ENCODE data around the gene NOL3.

NOL3 gene

DNA sequence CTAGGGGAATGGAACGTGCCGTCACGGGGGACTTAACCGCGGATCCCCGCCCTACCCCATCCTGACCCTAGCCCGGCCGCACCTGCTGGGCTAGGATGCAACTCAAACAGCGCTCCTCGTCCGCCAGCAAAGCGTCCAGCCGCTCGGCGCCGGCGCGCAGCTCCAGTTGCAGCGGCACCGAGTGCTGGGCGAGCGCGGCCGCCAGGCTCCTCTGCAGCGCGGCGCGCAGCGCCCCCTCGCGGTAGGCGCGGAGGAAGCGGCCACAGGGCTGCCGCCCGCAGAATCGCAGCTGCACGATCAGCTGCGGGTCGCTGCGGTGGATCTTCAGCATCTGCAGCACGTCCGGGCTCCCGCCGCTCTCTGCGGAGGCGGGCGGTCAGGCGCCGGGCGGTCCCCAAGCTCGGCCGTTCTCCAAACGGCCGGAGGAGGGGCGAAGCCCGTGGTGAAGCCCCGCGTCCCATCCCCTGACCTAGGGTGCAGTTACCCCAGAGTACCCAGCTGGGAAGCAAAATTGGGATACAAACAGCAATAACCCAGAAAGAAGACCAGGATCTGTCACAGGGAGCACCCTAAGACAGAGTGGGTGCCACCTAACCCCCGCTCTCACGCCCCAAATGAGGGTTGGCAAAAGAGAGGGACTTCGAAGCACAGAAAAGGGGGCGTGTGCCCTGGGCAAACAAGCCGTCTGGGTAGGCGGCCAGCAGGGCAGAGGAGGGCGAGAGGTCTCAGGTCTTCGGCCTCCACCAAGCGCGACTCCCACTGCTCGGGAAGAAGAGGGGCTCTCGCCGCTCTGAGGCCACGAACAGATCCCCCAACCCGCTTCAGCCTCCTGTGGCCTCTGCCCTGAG is 14.8 kb upstream of the NOL3 start:
- DNase-seq: peak; percentile 65

DNA sequence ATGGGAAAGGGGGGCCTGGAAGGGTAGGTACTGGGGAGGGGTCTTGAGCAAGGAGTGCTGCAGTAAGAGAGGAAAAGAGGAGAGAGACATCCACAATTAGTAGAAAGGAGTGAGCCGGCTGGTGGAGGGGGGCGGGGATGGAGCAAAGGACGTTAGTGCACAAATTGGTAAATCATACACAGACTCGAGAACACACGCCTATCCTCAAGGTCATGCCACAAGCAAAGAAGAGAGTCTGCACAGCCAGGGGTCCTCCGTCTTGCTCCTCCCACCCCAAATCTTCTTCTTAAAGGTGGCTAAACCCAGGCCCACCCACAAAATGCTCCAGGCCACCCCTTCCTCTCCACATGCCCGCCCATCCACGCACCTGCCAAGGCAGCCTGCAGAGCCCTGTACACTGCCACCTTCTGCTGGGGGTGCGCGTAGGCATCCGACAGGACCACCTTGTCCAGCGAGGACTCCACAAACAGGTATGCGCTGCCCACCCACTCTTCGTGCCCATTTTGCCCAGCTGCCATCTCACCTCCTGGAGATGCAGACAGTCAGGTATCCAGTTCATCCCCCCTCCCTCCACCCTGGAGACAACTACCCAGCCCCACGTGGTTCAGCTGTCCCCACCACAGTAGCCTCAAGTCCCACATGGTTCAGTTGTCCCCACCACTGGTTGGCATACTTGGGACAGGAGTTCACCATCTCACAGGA is 14.0 kb upstream of the NOL3 start:
- no peak for DNase-seq

DNA sequence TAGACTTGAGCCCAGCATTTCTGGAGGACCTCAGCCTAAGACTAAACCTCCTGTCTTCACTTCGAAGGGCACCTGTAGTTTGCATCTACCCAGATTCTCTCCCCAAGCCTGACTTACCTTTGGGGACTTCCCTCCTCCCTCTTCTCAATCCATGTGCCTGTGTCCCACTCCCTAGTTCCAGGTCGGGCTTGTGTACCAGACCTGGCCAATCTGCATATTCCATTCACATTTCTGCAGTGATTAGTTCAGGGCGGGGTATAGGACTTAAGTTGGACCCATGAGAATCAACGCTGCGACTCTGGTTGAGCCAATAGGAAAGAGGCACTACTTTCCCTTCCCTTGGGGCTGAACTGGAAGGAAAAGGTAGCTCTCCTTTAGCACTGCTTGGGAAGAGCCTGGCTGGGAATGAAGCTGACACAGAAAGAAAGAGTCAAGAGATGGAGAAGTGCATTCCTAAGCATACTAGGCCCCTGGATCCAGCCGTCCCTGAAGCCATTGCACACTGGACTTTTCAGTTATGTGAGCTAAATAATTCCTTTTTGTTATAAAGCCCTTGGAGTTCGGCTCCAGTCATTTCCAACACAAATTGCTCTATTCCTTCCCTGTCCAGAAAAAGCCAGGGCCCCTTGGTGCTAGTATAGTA is 13.1 kb upstream of the NOL3 start:
- DNase-seq: no peak

DNA sequence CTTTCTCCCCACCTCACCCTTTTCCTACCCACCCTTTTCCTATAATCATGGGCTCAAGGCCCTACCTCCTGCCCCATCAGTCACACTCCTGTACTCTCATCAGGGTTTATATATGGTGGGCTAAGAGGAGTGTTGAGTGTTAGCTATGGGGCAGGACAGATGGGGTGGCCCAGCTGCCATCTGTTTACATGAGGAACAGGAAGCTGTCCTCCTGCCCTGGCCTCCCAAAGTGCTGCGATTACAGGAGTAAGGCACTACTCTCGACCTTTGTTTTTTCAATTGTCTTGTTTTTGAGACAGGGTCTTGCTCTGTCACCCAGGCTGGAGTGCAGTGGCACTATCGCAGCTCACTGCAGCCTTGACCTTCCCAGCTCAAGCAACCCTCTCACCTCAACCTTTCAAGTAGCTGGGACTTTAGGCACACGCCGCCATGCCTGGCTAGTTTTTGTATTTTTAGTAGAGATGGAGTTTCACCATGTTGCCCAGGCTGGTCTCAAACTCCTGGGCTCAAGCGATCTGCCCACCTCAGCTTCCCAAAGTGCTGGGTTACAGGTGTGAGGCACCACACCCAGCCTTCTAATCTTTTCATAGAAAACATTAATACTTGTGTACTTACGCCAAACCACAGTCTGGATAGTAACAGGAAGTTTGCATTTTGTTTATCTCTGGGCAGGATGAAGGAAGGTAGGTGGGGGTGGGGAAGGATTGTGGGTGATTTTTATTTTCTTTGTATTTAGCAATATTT is 12.3 kb upstream of the NOL3 start:
- no peak for DNase-seq

DNA sequence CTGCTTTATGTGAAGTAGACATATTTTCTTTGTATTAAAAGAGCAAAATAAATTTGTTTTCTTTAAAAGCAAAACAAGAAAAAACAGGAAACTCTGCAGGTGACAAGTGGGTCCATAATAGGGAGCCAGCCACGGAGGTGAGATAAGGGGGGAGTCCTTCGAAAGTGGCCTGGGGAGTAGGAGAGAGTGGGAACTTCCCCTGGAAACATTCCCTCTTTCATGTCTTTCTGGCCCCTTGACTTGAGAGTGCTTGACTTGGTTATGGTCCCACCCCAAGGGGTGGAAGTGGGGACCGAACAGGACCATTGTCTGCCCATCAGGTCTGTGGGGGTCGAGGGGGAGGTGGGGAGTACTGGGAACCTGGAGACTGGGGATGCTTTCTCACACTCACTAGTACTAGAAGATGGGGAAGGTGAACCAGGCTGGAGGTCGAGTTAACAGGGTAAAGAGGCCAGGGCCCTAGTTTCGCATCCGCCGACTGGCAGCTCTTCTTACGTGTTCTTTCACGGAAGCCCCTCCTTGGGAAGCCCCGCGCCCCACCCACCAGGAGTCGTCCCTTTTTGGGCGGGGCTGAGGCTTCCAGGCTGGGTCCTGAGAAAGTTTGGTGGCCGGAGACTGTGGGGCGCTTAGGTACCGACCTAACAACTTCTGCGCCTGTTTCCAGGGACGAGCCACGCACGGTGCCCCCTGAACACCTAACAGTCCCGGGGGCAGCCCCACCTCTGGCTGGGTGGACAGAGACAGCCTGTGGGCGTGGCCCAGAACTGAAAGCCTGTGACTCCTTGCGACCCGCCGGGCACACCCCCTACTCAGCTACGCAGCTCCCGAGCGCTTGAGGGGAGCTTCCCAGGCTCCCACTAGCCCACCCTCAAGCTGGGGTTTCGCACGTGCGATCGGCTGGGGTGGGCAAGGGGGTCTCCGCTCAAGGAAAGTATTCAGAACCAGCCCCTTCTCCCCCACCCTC is 11.4 kb upstream of the NOL3 start:
- no peak for DNase-seq

DNA sequence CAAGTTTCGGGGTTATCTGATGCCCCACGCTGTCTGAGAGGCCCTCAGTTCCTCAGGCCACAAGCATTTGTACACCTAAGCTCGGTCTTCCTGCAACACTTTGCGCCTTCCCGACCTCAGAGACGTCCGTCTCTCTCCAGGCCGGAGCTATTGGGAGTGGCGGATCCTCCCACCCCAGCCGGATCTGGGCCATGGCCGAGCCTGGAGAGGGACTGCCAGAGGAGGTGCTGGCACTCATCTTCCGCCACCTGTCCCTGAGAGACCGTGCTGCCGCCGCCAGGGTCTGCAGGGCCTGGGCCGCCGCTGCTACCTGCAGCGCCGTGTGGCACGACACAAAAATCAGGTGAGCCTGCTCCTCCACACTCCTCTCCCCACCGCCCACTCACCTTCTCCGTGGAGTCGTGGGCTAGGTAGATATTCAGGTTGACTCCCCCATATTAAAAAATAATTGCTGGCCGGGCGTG is 8.7 kb upstream of the NOL3 start:
- no peak for DNase-seq

DNA sequence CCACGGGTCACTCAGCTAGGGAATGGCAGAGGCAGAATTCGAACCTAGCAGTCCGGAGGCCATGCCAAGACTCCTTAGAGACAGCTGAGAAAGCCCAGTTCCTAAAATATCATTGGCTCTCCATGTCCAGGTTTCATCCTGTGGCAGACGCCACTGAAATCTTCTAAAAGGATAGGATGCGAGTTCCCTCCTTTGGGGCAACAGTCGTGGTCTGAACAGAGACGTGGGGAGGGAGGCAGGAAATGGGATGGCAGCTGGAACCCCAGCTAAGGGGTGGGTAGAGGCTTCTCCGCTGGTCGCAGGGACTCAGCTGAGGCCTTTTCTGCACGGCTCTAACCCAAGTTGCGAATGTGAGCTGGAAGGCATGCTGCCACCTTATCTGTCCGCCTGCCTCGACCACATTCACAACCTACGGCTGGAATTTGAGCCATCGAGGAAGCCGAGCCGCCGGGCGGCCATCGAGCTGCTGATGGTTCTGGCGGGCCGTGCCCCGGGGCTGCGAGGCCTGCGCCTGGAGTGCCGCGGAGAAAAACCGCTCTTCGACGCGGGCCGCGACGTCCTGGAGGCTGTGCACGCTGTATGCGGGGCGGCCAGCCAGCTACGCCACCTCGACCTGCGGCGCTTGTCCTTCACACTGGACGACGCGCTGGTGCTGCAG is 7.7 kb upstream of the NOL3 start:
- no peak for DNase-seq

DNA sequence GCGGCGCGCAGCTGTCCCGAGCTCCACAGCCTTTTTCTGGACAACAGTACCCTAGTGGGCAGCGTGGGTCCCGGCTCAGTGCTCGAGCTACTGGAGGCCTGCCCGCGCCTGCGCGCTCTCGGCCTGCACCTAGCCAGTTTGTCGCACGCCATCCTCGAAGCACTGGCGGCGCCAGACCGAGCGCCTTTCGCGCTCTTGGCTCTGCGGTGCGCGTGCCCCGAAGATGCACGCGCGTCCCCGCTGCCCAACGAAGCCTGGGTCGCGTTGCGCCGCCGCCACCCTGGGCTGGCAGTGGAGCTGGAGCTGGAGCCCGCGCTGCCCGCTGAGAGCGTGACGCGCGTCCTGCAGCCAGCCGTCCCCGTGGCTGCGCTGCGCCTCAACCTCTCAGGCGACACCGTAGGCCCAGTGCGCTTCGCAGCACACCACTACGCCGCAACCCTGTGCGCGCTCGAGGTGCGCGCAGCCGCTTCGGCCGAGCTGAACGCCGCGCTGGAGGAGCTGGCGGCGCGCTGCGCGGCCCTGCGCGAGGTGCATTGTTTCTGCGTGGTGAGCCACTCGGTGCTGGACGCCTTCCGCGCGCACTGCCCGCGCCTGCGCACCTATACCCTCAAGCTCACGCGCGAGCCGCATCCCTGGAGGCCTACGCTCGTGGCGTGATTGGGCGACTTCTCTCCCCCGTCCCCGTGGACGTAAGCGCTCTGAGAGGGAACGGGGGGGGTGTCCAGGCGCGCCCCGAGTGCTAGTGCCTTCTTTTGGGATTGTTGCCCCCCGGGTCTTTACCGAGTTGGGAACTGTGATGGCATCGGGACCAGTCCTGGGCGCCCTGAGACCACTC is 7.0 kb upstream of the NOL3 start:
- peak; percentile 92 for DNase-seq

DNA sequence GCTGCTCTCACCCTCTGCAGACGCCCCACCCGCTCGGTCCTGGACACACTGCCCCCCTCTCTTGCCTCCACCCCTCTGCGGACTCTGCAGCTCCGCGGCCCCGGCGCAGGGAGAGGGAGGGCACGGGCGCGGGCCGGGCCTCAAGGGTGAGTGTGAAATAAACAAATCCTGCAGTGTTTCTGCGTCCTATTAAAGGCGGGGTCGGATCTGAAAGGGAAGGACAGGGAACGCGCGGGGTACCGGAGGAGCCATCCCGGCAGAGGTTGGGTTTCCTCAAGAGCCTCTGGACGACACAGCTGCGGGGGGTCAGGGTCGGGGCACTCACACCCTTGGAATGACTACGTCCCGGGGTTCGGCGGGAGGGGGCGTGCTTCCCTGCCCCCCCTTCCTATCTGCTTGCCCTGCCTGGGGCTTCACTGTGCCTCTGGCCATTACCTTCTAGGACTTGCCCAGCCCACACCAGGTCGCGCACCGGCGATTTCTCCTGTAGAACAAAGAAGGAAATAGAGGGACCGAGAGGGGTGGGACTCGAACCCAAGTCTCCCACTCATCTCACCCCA is 6.3 kb upstream of the NOL3 start:
- DNase-seq: peak; percentile 66

DNA sequence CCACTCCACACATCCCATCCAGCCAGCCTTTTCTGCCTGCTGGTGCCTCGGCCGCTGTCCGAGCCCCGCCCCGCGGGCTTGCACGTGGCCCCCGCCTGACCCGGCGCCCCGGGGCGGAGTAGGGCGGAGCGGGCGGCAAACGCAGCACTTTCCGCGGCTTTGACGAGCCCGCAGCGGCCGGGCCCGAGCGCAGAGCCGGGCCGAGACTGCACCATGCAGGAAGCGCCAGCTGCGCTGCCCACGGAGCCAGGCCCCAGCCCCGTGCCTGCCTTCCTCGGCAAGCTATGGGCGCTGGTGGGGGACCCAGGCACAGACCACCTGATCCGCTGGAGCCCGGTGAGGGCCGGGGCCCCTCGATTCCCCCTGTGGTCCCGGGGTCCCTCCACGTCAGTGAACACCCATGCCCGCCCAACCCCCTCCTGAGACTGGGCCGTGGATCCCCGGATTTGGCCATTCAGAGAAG is 5.7 kb upstream of the NOL3 start, which contains the start of gene HSF4:
HSF4 (plus strand) TSS at position 147 of the 463 bp plus-strand sequence; CDS start at position 214, 67 bp downstream.
- DNase-seq: no peak

DNA sequence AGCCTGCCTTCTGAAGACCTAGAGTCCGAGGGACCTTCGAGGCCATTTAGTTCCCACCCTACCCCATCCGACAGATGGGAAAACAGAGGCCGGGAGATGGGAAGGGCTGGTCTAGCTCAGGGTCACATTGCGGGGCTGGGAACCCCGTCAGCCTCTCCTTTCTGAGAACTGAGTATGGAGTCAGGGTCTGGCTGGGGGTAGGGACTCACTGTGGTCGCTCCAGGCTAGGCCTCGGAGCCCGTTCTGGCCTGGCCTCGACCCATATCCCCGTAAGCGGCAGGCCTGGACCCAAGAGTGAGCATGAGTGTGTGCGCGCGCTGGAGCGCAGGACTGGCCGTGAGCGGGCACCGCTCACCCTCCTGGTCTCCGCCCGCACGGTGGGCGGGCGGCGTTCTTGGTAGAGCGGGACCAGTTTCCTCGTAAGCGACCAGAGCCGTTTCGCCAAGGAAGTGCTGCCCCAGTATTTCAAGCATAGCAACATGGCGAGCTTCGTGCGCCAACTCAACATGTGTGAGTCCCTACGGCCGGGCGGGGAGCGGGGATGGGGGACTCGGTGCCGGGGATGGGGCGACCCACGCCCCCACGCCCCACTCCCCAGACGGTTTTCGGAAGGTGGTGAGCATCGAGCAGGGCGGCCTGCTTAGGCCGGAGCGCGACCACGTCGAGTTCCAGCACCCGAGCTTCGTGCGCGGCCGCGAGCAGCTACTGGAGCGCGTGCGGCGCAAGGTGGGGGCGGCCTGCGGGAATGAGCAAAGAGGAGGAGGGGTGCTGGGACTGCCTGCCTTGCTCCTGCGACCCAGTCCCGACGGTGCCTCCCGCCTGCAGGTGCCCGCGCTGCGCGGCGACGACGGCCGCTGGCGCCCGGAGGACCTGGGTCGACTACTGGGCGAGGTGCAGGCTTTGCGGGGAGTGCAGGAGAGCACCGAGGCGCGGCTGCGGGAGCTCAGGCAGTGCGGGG is 4.9 kb upstream of the NOL3 start:
- DNase-seq: no peak

DNA sequence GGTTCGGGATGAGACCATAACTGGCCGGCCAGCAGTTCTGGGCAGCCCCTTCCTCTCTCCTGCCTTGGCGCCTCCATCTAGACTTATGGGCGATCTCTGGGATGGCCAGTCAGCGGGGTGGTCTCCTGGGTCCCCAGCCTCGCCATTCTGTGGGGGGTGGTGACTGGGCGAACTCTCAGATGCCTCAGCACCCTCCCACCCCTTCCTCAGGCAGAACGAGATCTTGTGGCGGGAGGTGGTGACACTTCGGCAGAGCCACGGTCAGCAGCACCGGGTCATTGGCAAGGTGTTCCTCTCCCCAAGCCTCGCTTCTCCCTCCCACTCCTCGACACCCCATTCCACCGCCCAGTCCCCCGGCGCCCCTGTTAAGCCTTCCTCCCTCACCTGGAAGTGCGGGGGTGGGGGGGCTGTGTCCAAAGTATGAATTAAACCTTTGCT is 4.2 kb upstream of the NOL3 start:
- no peak for DNase-seq

DNA sequence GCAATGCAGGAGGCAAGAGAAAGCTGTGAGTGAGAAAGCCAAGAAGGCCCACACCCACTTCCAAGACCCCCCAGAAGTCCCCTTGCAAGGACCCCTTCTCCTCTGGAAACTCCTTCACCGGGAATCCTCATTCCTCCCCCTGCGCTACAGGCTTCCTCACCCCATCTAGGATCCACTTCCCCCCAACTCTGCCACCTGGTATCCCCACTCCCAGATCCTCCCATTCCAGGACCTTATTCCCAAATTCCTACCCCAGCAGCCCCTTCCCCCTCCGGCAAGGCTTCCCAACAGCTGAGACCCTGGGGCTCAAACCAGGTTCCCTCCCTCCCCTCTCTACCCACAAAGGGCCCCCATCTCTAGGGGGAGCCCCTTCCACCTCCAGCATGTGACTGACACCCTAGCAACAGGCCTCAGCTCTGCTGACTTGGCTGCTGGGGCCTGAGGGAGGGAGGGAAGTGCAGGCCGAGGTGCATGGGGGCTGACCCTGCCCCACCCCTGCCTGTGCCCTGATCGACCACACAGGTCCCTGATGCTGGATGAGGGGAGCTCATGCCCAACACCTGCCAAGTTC is 3.7 kb upstream of the NOL3 start:
- DNase-seq: no peak

DNA sequence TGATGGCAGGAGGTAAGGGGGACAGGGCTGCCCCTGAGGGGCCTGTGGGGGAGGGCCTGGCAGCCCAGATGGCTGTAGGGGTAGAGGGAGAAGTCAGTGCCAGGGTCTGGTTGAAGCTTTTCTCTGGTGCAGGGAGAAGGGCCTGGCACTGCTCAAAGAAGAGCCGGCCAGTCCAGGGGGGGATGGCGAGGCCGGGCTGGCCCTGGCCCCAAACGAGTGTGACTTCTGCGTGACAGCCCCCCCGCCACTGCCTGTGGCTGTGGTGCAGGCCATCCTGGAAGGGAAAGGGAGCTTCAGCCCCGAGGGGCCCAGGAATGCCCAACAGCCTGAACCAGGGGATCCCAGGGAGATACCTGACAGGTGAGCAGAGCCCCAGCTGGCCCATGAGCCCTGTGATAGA is 2.8 kb upstream of the NOL3 start:
- no peak for DNase-seq

DNA sequence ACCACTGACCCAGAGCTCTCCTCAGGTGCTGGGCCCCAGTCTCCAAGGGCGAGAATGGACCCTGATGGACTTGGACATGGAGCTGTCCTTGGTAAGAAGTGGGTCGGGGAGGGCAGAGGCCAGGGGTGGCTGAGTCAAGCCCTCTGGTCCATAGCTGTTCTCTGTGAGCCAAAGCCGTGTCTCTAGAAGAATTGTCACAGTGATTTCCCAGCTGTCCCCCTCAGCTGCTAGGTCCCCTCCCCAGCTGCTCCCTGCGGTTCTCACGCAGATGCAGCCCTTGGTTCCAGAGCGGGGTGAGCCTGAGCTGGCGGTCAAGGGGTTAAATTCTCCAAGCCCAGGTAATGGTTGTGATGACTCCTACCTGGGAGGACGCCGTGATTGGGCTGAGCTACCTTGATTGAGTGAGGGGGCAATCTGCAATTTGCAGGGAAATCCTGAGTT is 1.3 kb upstream of the NOL3 start:
- DNase-seq: no peak

DNA sequence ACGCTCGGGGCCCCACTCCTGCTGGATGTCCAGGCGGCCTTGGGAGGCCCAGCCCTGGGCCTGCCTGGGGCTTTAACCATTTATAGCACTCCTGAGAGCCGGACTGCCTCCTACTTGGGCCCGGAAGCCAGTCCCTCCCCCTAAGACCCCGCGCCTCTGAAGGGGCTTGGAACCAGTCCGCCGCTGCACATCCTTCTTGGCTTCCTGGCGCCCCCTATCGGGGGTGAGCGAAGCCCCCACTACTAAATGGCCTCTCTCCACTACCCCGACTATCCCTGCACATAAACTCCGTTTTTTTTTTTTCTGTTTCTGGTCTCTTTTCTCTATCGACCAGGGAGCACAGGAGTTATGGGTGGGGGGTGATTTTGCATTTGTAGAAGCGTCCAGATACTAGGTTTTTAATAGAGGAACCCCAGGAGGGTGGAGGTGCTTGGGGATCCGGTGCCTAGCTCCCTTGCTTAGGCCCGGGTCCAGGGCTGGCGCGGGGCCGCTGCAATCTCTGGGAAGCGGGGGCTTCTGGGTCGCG is 633 bp upstream of the NOL3 start:
- DNase-seq: no peak

DNA sequence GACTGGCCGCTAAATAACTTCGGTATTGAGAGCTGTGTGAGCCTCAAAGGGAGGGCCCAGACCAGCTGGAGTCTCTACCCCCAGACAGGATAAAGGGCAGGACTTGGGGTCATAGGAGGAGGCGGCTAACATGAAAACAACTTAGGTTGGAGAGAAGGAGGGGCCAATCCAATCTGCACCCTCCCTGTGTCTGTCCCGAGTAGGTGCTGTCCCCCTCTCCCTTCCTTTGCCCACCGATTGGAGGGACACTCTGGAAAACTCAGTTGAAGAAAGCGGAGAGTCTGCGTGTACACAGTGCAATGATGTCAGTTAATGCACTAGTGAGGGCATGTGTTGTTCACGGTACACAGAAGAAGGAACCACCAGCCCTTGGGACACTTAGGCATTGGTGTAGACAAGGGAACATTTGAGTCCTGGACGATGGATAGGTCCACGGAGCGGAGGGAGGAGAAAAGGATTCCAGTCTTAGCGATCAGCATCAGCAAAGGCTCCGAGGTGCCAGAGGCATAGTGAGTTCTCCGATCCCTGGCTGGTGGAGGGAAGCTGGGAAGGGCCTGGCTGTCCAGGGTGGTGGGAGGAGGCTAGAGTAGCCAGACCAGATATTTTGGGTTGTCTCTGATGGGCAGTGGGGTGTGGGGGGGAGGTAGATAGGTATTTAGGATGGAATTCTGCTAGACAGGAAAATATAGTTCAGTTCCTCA is 761 bp downstream of the NOL3 start:
- no peak for DNase-seq
